Panc1 (cell line): ENCODE measurements around the gene GEN1. TPM values are rescaled to one million over a fixed set of nuclear protein-coding genes. Genes with fewer than 3 reads are reported as not detected.

ENCODE experiments used
- ATAC-seq: fragments of 200-7000 bp; cut with Tn5 transposase; 2 replicates; pipeline ENCODE4 v1.9.1; 2020; ENCODE audit warnings: mild to moderate bottlenecking, moderate library complexity
- BruUV-seq: library from RNA; stranded (reverse); fragments of 400-500 nt; replicated peaks from 2 replicates; lab custom pipeline; 2021; lab: Mats Ljungman, UMichigan
- CTCF ChIA-PET: fragments of 300-600 bp; sonication (Branson Sonifier 250); formaldehyde crosslinking; loops from one replicate; lab custom pipeline; 2022; ENCODE audit warnings: antibody characterized with exemption; lab: Charles Lee
- POLR2A ChIA-PET: fragments of 300-600 bp; sonication (Branson Sonifier 250); formaldehyde crosslinking; loops from one replicate; lab custom pipeline; 2022; ENCODE audit warnings: antibody characterized with exemption; lab: Charles Lee
- DNase-seq: peaks from one replicate; pipeline ENCODE4 v3.0.0-alpha.2; 2010; ENCODE audit warnings: low read depth, low spot score
- H3K27ac ChIP-seq: 2 replicates; pipeline ENCODE4 v1.5.1; 2011; ENCODE audit warnings: mild to moderate bottlenecking, low read length, inconsistent platforms
- H3K27me3 ChIP-seq: fragments of 200-500 bp; sonication (Bioruptor generic); 2 replicates; pipeline ENCODE4 v1.6.0; 2014; ENCODE audit warnings: low read length, inconsistent platforms; ENCODE audit not compliant: control insufficient read depth, insufficient read depth
- H3K36me3 ChIP-seq: fragments of 200-500 bp; sonication (Bioruptor generic); 2 replicates; pipeline ENCODE4 v1.5.1; 2014; ENCODE audit warnings: inconsistent platforms, mild to moderate bottlenecking, low read length, moderate library complexity; ENCODE audit not compliant: control insufficient read depth, insufficient read depth
- H3K4me1 ChIP-seq: 2 replicates; pipeline ENCODE4 v1.5.1; 2011; ENCODE audit warnings: inconsistent platforms, mild to moderate bottlenecking, low read length, moderate library complexity; ENCODE audit not compliant: control insufficient read depth, insufficient read depth
- H3K4me3 ChIP-seq, 2 experiments: 2 replicates each; pipeline ENCODE4 v1.5.1; 2011 to 2012; ENCODE audit warnings: low read depth in 2 of 2, low read length in 2 of 2, mild to moderate bottlenecking in 2 of 2, inconsistent platforms in 1 of 2, moderate library complexity in 1 of 2
- H3K9me3 ChIP-seq: fragments of 200-500 bp; sonication (Bioruptor generic); 2 replicates; pipeline ENCODE4 v1.5.1; 2014; ENCODE audit warnings: low read depth, mild to moderate bottlenecking, inconsistent platforms, low read length, moderate library complexity; ENCODE audit not compliant: control insufficient read depth, insufficient read depth
- CTCF ChIP-seq: fragments of 450-650 bp; IDR thresholded peaks from 2 replicates; pipeline ENCODE4 v1.5.1; 2017; ENCODE audit warnings: mild to moderate bottlenecking
- POLR2AphosphoS5 ChIP-seq: IDR thresholded peaks from 2 replicates; pipeline ENCODE4 v1.6.1; 2012; ENCODE audit warnings: mild to moderate bottlenecking, low read depth, low read length, moderate library complexity
- SIN3A ChIP-seq: IDR thresholded peaks from 2 replicates; pipeline ENCODE4 v1.6.1; 2012; ENCODE audit warnings: low read depth, mild to moderate bottlenecking, low read length, moderate library complexity, borderline replicate concordance; ENCODE audit not compliant: insufficient read depth
- TCF7L2 ChIP-seq: IDR thresholded peaks from 2 replicates; pipeline ENCODE4 v1.6.1; 2011; ENCODE audit warnings: mild to moderate bottlenecking, low read depth, low read length, inconsistent platforms
- in situ Hi-C: cut with HindIII; loops from 2 replicates; pipeline ENCODE4 v1.10.0; 2016; ENCODE audit warnings: low sequenced_read_pairs, low pct_unique_long_range_greater_than_20kb
- intact Hi-C: fragments of 100-400 bp; cut with micrococcal nuclease; formaldehyde crosslinking; loops from one replicate; pipeline ENCODE4 v1.10.0; 2022; ENCODE audit not compliant: unreplicated experiment
- total RNA-seq: library from RNA; stranded (reverse); gene quantifications from one replicate; pipeline ENCODE4 v1.2.1, GENCODE V29; 2021; ENCODE audit not compliant: unreplicated experiment
- TF ChIP-seq, protein P1 (sequence below), 2 experiments: IDR thresholded peaks; 2 replicates each; pipeline ENCODE4 v1.6.1; 2011 to 2012; ENCODE audit warnings: low read depth in 2 of 2, control low read depth in 1 of 2, low read length in 1 of 2, mild to moderate bottlenecking in 1 of 2, moderate library complexity in 1 of 2; ENCODE audit not compliant: insufficient read depth in 1 of 2

The GEN1 gene
- total RNA-seq, 1 experiment from 2014 or later: 24.0 TPM

DNA sequence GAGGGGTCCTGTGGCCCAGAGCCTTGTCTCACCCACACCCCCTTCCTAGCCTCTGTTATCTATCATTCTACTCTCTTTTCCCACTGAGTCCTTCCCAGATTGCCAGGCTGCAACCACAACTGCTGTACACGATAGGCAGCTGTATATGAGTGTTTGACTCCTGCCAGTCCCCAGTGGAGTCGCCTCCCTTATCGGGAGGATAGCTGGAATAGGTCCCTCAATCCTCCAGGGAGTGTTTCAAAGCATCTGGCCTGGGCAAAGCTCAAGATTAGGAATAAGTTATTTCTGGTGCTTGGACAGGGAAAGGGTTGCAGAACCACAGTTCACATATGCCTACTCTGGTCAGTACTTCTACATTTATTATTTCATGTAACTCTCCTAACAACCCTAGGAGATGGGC is 67.1 kb downstream of the GEN1 start:
- H3K4me3 ChIP-seq: no peak overlapping the region
- CTCF ChIA-PET: no interaction called here
- H3K4me1 ChIP-seq: no peaks in the 10 kb centered on the region
- H3K27ac ChIP-seq: no peak overlapping the region
- no peak for TF ChIP-seq POLR2AphosphoS5
- POLR2A ChIA-PET: no interaction called here
- intact Hi-C loops: no loop called here
- no TSS peak for BruUV-seq
- in situ Hi-C loops: no loop called here
- ATAC-seq (no peak), DNase-seq (no peak)
- H3K27me3 ChIP-seq: peaks cover 2% of the 10 kb centered on the region
- no peaks in the 10 kb centered on the region for H3K36me3 ChIP-seq
- no peaks in the 10 kb centered on the region for H3K9me3 ChIP-seq

DNA sequence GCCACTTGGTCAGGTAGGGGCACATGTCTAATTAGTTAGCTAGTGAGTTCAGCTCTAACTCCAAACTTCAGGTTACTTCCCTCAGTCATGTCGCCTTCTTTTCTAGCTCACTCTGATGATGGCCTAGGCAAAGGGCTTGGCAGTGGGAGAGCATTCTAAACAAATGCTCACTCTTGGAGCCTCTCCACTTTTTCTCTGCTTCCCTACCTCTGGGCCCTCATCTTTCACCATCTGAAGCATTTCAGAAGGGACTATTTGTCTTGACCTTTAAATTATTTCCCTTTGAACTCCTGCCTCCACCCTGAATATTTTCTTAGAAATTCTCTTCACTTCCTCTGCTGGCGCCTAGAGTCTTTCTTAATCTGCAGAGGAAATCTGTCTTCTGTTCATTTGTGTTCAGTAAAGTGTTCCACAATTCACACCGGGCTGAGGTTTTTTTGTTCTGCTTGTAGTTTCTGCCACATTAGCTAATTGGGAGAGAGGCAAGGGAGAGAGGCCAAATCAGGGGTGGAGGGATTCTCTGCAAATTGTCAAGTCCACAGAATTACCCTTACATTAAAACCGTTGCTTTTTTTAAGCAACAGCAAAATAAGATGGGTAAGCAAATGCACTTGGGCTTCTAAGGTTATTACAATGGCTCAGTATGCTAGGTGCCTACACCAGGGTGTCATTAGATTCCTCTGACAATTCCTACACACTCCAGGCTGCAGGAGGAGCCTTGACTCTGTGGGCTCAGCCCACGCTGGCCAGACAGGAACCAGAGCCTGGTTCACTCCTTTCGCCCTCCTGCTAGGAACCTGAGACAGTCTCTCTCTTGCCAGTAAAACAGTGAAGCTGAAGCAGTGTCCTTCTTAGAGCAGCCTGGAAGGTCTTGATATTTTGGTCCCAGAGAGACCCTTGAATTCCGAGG is 67.9 kb downstream of the GEN1 start:
- intact Hi-C loops: no loop called here
- no peaks in the 10 kb centered on the region for H3K9me3 ChIP-seq
- ATAC-seq (no peak), DNase-seq (no peak)
- in situ Hi-C loops: no loop called here
- ChIA-PET POLR2A (no interaction called here), CTCF (interaction anchor here (0.6 kb wide), 1 partner anchor 229 kb away, joined by 17 read pairs; no protein-coding TSS in a partner anchor)
- H3K27ac ChIP-seq: no peak overlapping the region
- H3K27me3 ChIP-seq: peaks cover 2% of the 10 kb centered on the region
- H3K36me3 ChIP-seq: no peaks in the 10 kb centered on the region
- H3K4me3 ChIP-seq: no peak overlapping the region
- no TSS peak for BruUV-seq
- no peaks in the 10 kb centered on the region for H3K4me1 ChIP-seq
- TF ChIP-seq TCF7L2: no peak
- TF ChIP-seq, protein P1, sequence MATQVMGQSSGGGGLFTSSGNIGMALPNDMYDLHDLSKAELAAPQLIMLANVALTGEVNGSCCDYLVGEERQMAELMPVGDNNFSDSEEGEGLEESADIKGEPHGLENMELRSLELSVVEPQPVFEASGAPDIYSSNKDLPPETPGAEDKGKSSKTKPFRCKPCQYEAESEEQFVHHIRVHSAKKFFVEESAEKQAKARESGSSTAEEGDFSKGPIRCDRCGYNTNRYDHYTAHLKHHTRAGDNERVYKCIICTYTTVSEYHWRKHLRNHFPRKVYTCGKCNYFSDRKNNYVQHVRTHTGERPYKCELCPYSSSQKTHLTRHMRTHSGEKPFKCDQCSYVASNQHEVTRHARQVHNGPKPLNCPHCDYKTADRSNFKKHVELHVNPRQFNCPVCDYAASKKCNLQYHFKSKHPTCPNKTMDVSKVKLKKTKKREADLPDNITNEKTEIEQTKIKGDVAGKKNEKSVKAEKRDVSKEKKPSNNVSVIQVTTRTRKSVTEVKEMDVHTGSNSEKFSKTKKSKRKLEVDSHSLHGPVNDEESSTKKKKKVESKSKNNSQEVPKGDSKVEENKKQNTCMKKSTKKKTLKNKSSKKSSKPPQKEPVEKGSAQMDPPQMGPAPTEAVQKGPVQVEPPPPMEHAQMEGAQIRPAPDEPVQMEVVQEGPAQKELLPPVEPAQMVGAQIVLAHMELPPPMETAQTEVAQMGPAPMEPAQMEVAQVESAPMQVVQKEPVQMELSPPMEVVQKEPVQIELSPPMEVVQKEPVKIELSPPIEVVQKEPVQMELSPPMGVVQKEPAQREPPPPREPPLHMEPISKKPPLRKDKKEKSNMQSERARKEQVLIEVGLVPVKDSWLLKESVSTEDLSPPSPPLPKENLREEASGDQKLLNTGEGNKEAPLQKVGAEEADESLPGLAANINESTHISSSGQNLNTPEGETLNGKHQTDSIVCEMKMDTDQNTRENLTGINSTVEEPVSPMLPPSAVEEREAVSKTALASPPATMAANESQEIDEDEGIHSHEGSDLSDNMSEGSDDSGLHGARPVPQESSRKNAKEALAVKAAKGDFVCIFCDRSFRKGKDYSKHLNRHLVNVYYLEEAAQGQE (IDR thresholded peaks at IDR 0.05; ENCODE audit: insufficient read depth in 1 of 2, low read depth in 2 of 2, low read length in 1 of 2): no peak
- TF ChIP-seq CTCF: no peak

DNA sequence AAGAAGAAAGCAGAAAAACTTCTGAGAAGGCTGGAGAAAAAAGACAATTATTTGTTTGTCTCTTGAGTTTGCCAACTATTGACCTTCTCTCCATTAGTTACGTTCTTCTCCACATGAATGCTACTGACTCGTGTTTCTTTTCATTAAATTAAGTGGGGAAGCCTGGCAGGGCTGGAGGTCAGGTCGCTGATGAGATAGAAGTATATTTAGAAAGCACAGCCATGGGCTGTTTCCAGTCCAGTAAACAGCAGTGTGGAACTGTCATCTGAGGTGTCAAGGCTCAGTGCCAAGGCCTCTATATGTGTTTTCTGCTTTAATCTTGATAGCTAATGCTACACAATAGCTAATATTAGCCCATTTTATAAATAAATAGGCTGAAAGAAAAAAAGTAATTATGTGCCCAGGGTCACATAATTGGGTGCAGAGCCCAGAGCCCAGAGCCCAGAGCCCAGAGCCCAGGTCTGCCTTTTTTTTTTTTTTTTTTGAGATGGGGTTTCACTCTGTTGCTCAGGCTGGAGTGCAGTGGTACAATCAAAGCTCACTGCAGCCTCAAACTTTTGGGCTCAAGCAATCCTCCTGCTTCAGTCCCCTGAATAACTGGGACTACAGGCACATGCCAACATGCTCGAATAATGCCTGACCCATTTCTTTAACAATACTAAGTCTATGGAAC is 68.6 kb downstream of the GEN1 start:
- in situ Hi-C loops (no loop called here), intact Hi-C loops (no loop called here)
- no peak overlapping the region for H3K27ac ChIP-seq
- H3K4me3 ChIP-seq: no peak overlapping the region
- no peaks in the 10 kb centered on the region for H3K36me3 ChIP-seq
- TF ChIP-seq POLR2AphosphoS5 (no peak), CTCF (no peak), TCF7L2 (no peak), SIN3A (no peak)
- TF ChIP-seq, protein P1 (IDR thresholded peaks at IDR 0.05; ENCODE audit: insufficient read depth in 1 of 2, low read depth in 2 of 2, low read length in 1 of 2): no peak
- H3K4me1 ChIP-seq: no peaks in the 10 kb centered on the region
- peaks cover 2% of the 10 kb centered on the region for H3K27me3 ChIP-seq
- H3K9me3 ChIP-seq: no peaks in the 10 kb centered on the region
- ChIA-PET CTCF (no interaction called here), POLR2A (no interaction called here)
- BruUV-seq: no TSS peak
- ATAC-seq (no peak), DNase-seq (no peak)
